HG03066 (cell line): ENCODE data around the gene MMEL1.
"Not testable (repeated sequence)": the region's sequence is repeated elsewhere in the genome, so short reads cannot be mapped to it uniquely, and the experiment has no call there.

Experiments
- ATAC-seq: cut with Tn5 transposase; IDR thresholded peaks from one replicate; pipeline ENCODE4 v1.9.1; 2021; ENCODE audit warnings: low read depth; ENCODE audit not compliant: unreplicated experiment

The MMEL1 gene, protein sequence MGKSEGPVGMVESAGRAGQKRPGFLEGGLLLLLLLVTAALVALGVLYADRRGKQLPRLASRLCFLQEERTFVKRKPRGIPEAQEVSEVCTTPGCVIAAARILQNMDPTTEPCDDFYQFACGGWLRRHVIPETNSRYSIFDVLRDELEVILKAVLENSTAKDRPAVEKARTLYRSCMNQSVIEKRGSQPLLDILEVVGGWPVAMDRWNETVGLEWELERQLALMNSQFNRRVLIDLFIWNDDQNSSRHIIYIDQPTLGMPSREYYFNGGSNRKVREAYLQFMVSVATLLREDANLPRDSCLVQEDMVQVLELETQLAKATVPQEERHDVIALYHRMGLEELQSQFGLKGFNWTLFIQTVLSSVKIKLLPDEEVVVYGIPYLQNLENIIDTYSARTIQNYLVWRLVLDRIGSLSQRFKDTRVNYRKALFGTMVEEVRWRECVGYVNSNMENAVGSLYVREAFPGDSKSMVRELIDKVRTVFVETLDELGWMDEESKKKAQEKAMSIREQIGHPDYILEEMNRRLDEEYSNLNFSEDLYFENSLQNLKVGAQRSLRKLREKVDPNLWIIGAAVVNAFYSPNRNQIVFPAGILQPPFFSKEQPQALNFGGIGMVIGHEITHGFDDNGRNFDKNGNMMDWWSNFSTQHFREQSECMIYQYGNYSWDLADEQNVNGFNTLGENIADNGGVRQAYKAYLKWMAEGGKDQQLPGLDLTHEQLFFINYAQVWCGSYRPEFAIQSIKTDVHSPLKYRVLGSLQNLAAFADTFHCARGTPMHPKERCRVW

DNA sequence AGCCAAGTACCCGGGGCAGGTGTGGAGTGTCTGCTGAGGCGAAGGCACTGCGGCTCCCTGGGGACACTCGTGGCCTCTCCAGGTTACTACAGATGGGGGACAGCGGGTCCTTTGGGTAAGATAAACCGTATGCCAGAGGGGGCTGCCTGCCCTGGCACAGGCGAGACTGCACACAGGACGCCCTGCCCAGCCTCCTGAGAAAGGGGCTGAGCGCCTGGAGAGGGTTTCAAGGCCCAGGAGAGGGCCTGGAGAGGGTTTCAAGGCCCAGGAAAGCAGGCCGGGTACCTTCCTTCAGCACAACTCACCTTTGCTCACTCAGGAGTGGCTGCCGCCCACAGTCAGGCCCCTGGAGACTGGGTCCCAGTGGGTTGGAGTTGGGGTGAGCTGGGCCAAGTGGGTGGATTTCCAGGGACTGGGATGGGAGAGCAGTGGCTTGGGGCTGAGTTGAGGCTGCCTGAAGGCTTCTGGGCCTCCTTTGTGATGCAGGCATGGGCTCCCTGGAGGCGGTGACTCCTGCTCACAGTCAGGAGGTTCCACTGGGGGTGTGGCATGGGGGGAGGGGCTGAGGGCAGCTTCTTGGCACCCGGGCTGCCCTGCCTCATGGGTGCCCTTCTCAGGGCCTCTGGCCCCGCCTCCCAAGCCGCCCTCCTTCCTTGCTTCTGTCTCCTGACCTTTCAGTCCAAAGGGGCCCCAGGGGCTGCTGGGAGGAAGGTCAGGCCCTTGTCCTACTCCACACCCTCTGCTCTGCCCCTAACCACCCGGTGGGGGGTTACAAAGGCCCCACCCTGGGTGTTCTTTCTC, at the start of gene MMEL1:
Gene MMEL1 (minus strand): TSS at position 456 of the 801 bp plus-strand sequence. CDS start 3,532 bp downstream, outside the sequence.
- ATAC-seq: no peak

DNA sequence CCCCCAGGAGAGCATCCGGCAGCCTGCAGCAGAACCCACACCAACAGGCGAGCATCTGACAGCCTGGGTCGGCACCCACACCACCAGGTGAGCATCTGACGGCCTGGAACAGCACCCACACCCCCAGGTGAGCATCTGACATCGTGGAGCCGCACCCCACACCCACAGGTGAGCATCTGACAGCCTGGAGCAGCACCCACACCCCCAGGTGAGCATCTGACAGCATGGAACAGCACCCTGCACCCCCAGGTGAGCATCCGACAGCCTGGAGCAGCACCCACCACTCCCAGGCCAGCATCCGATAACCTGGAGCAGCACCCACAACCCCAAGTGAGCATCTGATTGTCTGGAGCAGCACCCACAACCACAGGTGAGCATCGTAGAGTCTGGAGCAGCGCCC, 43.9 kb upstream of the MMEL1 start:
- ATAC-seq: not testable (repeated sequence)

DNA sequence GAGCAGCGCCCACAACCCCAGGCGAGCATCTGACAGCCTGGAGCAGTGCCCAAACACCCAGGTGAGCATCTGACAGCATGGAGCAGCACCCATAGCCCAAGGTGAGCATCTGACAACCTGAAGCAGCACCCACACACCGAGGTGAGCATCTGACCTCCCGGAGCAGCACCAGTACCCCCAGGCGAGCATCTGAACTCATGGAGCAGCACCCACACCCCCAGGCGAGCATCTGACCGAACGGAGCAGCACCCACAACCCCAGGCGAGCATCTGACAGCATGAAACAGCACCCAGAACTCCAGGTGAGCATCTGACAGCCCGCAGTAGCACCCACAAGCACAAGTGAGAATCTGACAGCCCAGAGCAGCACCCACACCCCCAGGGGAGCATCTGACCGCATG, 38.8 kb upstream of the MMEL1 start:
- not testable (repeated sequence) for ATAC-seq

DNA sequence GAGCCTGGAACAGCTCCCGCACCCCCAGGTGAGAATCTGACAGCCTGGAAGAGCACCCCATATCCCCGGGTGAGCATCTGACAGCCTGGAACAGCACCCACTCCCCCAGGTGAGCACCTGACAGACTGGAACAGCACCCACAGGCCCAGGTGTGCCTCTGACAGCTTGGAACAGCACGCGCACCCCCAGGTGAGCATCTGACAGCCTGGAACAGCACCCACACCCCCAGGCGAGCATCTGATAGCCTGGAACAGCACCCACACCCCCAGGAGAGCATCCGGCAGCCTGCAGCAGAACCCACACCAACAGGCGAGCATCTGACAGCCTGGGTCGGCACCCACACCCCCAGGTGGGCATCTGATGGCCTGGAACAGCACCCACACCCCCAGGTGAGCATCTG, 27.0 kb upstream of the MMEL1 start:
- not testable (repeated sequence) for ATAC-seq

DNA sequence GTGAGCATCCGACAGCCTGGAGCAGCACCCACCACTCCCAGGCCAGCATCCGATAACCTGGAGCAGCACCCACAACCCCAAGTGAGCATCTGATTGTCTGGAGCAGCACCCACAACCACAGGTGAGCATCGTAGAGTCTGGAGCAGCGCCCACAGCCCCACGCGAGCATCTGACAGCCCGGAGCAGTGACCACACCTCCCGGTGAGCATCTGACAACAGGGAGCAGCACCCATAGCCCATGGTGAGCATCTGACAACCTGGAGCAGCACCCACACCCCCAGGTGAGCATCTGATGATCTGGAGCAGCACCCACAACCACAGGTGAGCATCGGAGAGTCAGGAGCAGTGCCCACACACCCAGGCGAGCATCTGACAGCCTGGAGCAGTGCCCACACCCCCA, 25.1 kb upstream of the MMEL1 start:
- not testable (repeated sequence) for ATAC-seq

DNA sequence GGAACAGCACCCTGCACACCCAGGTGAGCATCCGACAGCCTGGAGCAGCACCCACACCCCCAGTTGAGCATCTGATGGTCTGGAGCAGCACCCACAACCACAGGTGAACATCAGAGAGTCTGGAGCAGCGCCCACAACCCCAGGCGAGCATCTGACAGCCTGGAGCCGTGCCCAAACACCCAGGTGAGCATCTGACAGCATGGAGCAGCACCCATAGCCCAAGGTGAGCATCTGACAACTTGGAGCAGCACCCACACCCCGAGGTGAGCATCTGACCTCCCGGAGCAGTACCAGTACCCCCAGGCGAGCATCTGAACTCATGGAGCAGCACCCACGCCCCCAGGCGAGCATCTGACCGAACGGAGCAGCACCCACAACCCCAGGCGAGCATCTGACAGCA, 24.3 kb upstream of the MMEL1 start:
- not testable (repeated sequence) for ATAC-seq

DNA sequence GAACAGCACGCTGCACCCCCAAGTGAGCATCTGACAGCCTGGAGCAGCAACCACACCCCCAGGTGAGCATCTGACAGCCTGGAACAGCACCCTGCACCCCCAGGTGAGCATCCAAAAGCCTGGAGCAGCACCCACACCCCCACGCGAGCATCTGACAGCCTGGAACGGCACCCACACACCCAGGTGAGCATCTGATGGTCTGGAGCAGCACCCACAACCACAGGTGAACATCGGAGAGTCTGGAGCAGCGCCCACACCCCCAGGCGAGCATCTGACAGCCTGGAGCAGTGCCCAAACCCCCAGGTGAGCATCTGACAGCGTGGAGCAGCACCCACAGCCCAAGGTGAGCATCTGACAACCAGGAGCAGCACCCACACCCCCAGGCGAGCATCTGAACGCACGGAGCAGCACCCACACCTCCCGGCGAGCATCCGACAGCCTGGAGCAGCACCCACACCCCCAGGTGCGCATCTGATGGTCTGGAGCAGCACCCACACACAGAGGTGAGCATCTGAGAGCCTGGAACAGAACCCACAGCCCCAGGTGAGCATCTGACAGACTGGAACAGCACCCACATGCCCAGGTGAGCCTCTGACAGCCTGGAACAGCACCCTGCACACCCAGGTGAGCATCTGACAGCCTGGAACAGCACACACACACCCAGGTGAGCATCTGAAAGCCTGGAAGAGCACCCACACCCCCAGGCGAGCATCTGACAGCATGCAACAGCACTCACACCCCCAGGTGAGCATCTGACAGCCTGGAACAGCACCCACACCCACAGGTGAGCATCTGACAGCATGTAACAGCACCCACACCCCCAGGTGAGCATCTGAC, 23.0 kb upstream of the MMEL1 start:
- not testable (repeated sequence) for ATAC-seq

DNA sequence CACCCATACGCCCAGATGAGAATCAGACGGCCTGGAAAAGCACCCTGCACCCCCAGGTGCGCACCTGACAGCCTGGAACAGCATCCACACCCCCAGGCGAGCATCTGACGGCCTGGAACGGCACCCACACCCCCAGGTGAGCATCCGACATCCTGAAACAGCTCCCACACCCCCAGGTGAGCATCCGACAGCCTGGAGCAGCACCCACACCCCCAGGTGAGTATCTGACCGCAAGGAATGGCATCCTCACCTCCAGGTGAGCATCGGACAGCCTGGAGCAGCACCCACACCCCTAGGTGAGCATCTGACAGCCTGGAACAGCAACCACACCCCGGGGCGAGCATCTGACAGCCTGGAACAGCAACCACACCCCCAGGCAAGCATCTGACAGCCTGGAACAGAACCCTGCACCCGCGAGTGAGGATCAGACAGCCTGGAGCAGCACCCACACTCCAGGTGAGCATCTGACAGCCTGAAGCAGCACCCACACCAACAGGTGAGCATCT, 21.7 kb upstream of the MMEL1 start:
- not testable (repeated sequence) for ATAC-seq

DNA sequence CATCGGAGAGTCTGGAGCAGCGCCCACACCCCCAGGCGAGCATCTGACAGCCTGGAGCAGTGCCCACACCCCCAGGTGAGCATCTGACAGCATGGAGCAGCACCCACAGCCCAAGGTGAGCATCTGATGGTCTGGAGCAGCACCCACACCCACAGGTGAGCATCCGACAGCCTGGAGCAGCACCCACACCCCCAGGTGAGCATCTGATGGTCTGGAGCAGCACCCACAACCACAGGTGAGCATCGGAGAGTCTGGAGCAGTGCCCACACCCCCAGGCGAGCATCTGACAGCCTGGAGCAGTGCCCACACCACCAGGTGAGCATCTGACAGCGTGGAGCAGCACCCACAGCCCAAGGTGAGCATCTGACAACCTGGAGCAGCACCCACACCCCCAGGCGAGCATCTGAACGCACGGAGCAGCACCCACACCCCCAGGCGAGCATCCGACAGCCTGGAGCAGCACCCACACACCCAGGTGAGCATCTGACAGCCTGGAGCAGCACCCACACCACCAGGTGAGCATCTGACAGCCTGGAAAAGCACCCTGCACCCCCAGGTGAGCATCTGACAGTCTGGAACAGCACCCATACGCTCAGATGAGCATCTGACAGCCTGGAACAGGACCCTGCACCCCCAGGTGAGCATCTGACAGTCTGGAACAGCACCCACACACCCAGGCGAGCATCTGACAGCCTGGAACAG, 21.1 kb upstream of the MMEL1 start:
- ATAC-seq: not testable (repeated sequence)

DNA sequence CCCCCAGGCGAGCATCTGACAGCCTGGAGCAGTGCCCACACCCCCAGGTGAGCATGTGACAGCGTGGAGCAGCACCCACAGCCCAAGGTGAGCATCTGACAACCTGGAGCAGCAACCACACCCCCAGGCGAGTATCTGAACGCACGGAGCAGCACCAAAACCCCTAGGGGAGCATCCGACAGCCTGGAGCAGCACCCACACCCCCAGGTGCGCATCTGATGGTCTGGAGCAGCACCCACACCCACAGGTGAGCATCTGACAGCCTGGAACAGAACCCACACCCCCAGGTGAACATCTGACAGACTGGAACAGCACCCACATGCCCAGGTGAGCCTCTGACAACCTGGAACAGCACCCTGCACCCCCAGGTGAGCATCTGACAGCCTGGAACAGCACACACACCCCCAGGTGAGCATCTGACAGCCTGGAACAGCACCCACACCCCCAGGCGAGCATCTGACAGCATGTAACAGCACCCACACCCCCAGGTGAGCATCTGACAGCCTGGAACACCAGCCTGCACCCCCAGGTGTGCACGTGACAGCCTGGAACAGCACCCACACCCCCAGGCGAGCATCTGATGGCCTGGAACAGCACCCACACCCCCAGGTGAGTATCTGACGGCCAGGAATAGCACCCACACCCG, 20.2 kb upstream of the MMEL1 start:
- not testable (repeated sequence) for ATAC-seq

DNA sequence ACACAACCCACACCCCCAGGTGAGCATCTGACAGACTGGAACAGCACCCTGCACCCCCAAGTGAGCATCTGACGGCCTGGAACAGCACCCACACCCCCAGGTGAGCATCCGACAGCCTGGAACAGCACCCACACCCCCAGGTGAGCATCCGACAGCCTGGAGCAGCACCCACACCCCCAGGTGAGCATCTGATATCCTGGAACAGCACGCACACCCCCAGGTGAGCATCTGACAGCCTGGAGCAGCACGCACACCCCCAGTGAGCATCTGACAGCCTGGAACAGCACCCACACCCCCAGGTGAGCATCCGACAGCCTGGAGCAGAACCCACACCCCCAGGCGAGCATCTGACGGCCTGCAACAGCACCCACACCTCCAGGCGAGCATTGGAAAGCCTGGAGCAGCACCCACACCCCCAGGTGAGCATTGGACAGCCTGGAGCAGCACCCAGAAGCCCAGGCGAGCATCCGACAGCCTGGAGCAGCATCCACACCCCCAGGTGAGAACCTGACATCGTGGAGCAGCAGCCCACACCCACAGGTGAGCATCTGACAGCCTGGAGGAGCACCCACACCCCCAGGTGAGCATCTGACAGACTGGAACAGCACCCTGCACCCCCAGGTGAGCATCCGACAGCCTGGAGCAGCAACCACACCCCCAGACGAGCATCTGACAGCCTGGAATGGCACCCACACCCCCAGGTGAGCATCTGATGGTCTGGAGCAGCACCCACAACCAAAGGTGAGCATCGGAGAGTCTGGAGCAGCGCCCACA, 19.5 kb upstream of the MMEL1 start:
- ATAC-seq: not testable (repeated sequence)

DNA sequence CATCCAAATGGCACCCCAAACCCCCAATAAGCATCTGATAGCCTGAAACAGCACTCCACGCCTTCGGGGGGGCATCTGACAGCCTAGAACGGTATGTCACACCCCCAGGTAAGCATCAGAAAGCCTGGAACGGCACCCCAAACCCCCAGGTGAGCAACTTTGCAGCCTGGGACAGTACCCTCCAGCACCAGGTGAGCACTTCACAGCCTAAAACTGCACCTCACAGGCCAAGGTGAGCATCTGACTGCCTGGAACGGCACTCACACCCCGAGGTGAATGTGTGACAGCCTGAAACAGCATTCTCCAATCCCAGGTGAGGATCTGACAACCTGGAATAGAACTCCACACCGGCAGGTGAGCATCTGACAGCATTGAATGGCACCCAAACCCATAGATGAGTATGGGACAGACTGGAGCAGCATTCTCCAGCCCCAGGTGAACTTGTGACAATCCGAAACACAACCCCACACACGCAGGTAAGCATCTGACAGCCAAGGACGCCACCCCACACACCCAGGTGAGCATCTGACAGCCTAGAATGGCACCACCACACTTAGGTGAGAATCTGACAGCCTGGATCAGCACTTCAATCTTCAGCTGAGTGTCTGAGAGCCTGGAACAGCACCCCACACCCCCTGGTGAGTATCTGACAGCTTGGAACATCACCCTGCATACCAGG, 18.3 kb upstream of the MMEL1 start:
- ATAC-seq: no peak

DNA sequence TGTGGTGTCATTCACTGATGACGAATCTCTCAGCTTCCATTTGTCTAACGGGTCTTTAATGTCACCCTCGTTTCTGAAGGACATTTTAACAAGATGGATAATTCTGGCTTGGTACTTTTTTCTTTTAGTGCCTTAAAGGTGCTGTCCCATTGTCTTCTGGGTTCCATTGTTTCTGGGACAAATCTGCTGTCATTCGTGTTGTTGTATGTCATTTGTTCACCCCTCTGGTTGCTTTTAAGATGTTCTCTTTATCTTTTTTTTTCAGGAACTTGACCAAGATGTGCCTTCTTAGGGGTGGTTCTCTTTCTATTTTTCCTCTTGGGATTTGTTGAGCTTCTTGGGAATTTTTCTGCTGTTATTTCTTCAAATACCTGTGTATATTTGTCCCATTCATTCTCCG, 14.0 kb upstream of the MMEL1 start:
- no peak for ATAC-seq

DNA sequence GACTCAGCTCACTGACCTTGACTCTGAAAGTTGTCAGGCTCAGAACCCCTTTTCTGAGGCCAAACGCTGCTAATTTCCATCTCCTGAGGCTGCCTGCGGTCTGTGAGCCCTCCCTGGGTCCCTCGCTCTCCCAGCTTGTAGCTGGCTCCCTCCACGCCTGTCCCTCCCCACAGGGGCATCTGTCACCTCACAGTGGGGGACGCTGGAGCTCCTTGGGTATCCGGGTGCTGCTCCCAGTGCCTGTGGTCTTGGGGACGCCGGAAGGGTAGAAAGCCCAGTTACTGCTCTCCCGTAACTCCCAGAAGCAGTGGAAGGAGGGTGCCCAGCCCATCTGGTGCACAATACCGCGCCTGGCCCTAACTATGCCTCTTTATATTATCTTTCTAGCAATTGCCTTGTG, 13.0 kb upstream of the MMEL1 start:
- ATAC-seq: no peak

DNA sequence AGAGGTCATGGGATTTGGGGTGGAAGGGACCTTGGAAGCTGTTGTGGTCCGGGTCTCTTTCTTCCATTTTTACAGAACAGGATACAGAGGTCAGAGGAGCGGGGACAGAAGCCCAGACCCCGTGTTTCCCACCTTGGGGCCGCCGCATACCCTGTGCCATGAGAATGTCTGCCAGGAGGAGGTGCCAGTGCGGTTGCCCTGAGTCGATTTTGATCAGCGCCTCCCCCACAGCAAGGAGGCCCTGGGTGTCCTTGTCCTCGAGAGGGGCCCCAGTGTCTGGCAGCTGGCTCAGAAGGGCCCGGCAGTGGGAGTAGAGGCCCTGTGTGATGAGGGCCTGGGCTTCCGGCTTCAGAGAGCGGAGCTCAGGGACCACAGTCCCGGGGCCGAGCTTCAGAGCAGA, 12.3 kb upstream of the MMEL1 start:
- ATAC-seq: no peak

DNA sequence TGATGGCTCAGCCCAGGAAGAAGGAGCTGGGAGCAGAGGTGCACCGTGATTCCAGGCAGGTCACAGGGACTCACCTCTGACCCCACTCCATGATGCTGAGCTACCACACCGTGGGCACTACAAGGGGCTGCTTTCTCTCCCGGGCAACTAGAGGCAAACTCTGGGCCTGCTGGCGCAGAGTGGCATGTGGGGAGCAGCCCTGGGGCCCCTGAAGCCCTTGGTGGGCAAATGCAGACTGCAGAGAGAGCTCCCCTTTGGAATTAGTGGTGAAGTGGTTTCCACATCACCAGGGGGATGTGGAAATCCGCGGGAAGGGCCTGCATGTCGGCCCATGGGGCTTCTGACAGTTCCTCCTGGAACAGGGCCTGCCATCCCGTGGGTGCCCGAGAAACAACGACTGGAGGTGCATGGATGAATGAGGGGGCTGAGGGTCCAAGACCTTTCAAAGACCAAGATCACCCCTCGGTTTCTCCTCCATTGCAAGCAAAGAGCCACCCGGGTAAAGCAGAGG, 11.8 kb upstream of the MMEL1 start:
- ATAC-seq: no peak

DNA sequence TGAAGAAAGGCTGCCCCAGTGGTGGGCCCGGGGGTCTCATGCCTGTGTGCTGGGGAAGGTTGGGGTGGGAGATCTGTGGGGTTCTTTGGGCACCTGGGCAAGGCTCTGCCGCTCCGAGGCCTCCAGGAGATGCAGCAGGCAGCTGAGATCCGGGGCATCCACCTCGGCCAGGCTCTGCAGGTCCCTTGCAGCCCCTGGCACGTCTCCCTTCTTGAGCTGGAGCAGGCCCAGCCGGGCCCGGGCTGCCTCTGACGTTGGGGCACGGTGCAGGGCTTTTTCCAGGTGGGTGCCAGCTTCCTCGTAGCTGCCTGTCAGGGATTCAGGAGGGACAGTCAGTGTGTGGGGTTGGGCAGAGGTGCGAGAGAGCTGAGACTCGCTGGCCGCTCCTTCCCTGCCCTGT, 11.4 kb upstream of the MMEL1 start:
- no peak for ATAC-seq
